RWPE1 (cell line): ENCODE data around the gene EOLA2.

Experiments used
- CTCF ChIA-PET: fragments of 350-600 bp; sonication (Branson Sonifier 250); formaldehyde crosslinking; extraction: SDS; loops from one replicate; lab custom pipeline; 2021; lab: Yijun Ruan, JAX
- POLR2A ChIA-PET: fragments of 400-600 bp; formaldehyde crosslinking; extraction: SDS; loops from one replicate; lab custom pipeline; 2020; ENCODE audit warnings: antibody characterized with exemption; ENCODE audit not compliant: low non-redundant PET; lab: Yijun Ruan, JAX
- DNase-seq: peaks from one replicate; pipeline ENCODE4 v3.0.0; 2012; ENCODE audit warnings: low spot score
- H3K27ac ChIP-seq: fragments of 450-650 bp; 2 replicates; pipeline ENCODE4 v1.5.1; 2017
- TF ChIP-seq, protein P1 (sequence below): fragments of 450-650 bp; conservative IDR thresholded peaks from 2 replicates; pipeline ENCODE4 v1.5.1; 2017; ENCODE audit warnings: low read depth, mild to moderate bottlenecking

Gene EOLA2

DNA sequence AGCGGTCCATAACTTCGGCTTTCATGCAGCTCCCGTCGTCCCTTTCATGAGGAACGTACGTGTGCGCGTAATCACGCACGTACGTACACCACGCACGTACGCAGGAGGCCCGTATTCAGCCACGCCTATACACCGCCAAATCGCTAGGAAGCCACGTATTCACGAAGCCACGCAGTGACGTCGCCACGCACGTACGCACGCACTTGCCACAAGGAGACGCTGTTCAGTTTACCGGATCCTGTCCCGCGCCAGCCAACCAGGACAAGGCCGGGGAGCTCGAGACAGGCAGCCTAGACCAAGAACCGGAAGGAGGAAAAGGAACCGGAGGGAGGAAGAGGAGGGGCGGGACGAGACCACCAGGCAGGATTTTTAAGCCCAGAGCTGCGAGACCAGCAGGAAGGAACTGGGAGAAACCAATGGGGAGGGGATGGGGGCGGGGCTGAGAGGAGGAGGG, at the start of gene EOLA2:
EOLA2 (minus strand) TSS at position 65 of the 454 bp plus-strand sequence. CDS start 4,617 bp downstream, outside the sequence.
- ChIA-PET CTCF (interaction anchor here (0.6 kb wide), 1 partner anchor 451 kb away, joined by 3 read pairs; no protein-coding TSS in a partner anchor), POLR2A (no interaction called here)
- TF ChIP-seq, protein P1, sequence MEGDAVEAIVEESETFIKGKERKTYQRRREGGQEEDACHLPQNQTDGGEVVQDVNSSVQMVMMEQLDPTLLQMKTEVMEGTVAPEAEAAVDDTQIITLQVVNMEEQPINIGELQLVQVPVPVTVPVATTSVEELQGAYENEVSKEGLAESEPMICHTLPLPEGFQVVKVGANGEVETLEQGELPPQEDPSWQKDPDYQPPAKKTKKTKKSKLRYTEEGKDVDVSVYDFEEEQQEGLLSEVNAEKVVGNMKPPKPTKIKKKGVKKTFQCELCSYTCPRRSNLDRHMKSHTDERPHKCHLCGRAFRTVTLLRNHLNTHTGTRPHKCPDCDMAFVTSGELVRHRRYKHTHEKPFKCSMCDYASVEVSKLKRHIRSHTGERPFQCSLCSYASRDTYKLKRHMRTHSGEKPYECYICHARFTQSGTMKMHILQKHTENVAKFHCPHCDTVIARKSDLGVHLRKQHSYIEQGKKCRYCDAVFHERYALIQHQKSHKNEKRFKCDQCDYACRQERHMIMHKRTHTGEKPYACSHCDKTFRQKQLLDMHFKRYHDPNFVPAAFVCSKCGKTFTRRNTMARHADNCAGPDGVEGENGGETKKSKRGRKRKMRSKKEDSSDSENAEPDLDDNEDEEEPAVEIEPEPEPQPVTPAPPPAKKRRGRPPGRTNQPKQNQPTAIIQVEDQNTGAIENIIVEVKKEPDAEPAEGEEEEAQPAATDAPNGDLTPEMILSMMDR: peak; percentile 30
- H3K27ac ChIP-seq: peak within 1 kb of the TSS; percentile 94
- DNase-seq: peak; percentile 50

DNA sequence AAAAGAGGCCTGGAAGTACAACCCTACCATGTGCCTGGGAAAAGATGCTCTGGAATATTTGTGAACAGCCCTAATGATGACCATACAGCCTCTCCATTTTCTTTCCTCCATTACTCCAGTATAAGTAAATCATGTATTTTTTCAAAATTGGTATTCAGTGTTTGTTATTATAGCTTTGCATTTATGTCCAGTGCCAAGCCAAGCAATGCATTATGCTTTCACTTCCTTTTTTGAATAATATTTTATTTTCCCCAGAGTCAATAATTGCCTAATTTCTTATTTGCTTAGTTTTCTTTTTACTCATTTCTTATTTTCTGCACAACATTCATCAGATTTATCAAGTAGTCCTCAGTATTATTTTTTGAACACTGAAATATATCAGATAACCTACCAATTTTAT, 49.3 kb upstream of the EOLA2 start:
- H3K27ac ChIP-seq: no peak overlapping the region
- TF ChIP-seq, protein P1: no peak
- ChIA-PET POLR2A (no interaction called here), CTCF (no interaction called here)
- no peak for DNase-seq

DNA sequence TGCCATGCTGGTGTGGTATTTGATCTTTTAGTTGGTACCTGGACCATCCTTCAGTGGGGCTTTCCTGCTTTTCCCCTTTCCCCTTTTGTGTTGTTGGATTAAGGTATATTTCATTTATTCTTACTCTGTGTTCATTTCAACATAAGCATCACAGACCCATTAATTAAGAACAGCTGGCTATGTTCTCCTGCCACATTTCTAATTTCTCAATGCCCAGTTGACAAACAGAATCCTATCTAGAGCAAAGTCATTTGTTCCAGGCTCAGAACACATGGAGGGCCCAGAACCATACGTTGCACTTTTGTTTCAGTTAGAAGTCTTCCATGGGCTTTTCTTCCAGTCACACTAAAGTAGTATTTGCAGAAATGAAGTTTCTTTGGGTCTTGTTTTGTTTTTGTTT, 46.1 kb upstream of the EOLA2 start:
- DNase-seq: no peak
- TF ChIP-seq, protein P1: no peak
- ChIA-PET CTCF (no interaction called here), POLR2A (no interaction called here)
- H3K27ac ChIP-seq: no peak overlapping the region

DNA sequence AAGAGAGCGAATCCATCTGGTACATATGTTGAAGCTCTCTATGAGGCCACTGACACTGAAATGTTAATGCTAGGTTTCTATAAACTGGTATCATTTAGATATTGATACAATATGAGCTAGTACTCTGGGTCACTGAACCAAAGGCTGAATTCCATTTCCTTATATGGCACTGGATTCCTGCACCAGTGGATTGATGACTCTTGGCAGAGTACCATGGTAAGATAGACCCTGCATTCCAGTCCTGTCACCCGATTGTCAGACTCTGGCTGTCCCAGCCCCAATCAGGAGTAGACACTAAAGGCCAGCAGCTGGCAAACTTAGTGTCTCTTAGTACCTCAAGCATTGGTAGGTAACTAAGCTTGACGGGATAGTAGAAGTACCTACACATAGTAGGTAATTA, 44.0 kb upstream of the EOLA2 start:
- CTCF ChIA-PET: interaction anchor here (0.7 to 1.2 kb wide), 2 partner anchors 14 to 23 kb away, joined by 3 to 4 read pairs; no protein-coding TSS in a partner anchor
- no peak for DNase-seq
- no peak overlapping the region for H3K27ac ChIP-seq
- TF ChIP-seq, protein P1: no peak
- POLR2A ChIA-PET: no interaction called here

DNA sequence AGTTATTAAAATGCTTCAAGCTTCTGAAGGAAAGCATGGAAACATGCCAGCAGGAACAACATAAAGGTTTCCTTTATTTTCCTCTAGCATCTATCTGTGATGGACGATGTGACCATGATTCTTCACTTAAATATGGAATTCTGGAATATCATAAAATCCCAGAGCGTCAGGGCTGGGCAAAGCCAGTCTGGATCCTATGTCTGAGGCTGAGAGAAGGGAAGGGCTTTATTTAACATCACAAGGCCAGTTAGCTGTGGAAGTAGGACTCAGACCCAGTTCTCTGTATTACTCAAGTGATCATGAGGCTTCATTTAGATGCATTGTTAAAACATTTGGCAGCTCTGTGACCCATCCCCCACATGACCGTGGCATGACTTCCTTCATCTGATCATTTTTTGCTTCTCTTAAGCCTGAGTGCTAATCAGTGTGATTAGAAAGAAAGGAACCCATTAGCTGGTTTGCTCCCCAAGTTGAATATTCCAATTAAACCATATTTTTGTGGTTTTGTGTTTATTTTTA, 40.9 kb upstream of the EOLA2 start:
- CTCF ChIA-PET: interaction anchor here (0.7 kb wide), 1 partner anchor 65 kb away, joined by 5 read pairs; no protein-coding TSS in a partner anchor
- no peak overlapping the region for H3K27ac ChIP-seq
- DNase-seq: no peak
- POLR2A ChIA-PET: no interaction called here
- TF ChIP-seq, protein P1: no peak

DNA sequence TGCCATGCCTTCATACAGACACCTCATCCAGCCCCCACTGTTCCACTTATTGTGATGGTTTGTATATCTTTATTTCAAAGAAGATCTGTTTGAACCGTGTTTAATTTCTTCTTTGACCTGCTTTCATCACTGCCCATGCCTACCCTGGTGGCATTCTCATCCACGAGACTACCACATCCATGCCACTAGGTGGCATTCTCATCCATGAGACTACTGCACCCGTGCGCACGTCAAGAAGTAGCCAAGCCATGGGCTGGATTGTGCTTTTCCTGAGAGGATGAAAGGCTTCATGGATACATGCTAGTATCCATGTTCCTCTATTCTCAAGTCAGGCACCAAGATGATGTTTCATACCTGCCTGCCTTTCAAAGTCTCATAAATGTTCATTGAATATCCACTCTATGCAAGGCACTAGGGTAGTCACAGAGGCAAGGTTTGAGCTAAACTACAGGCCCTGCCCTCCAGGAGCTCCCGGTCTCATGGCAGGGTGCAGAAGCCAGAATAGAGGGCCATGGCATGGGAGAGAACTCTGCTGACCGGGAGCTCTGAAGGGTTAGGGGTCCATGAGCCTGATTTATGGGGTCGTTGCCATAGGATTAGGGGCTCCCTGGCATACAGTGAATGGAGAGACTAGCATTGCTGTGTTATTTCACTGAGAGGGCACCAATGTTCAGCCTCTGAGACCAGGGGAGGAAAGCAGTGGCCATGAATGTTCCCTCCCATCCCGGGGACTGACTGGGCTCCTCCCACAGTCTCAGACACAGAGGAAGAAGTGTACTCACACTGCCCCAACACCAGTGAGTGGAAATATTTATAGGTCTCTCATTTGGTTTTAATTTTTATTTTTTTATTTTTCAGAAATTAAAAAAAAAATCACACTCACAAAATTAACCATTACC, 24.8 kb upstream of the EOLA2 start:
- ChIA-PET POLR2A (no interaction called here), CTCF (interaction anchor here (0.7 kb wide), 1 partner anchor 113 kb away, joined by 4 read pairs; no protein-coding TSS in a partner anchor)
- TF ChIP-seq, protein P1: peak; percentile 52
- no peak overlapping the region for H3K27ac ChIP-seq
- peak; percentile 39 for DNase-seq
